Measurements from ENCODE around the gene ZRANB1.

DNA sequence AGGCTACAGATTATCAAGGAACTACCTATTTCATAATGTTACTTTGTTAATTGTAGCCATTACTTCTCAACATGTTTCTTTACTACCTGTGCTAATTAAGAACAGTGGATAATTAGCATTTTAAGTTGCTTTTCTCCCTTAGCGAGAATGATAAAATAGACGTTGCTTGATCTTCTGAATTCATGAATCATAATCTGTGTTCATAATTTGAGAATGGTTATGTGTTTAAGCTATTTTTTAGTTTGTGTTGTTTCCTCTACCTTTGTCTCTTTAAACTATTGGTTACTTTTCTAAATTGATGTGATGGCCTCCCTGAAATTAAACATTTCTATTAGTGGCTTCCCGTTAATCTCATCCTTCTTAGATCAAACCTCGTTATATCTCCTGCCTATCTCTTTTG, at the start of gene ZRANB1:
- TF ChIP-seq YY1 (IDR thresholded peaks at IDR 0.05; ENCODE audit: insufficient read depth, insufficient read length) = no peak
- TF ChIP-seq ZNF274 (IDR thresholded peaks at IDR 0.05; ENCODE audit: low read depth, low read length) = no peak
- TF ChIP-seq SUZ12 (IDR thresholded peaks at IDR 0.05; ENCODE audit: extremely low read depth, insufficient read depth, insufficient read length) = no peak

All from NT2/D1 (cell line).